Left ventricle myocardium inferior (tissue), 1 donor: ENCODE measurements around the gene CCL25. TPM values are rescaled to one million over a fixed set of nuclear protein-coding genes. Genes with fewer than 3 reads are reported as not detected.

ENCODE experiments used
- DNase-seq: peaks from one replicate; pipeline ENCODE4 v3.0.0-alpha.2; 2020
- H3K27ac ChIP-seq: fragments of 200-600 bp; replicated peaks from 2 replicates; pipeline ENCODE4 v1.8.0; 2021
- H3K27me3 ChIP-seq: fragments of 200-600 bp; 2 replicates; pipeline ENCODE4 v1.8.0; 2021; ENCODE audit warnings: low read depth
- H3K36me3 ChIP-seq: fragments of 200-600 bp; 2 replicates; pipeline ENCODE4 v1.8.0; 2021
- H3K4me1 ChIP-seq: fragments of 200-600 bp; 2 replicates; pipeline ENCODE4 v1.8.0; 2021
- H3K4me3 ChIP-seq: fragments of 200-600 bp; 2 replicates; pipeline ENCODE4 v1.8.0; 2021; ENCODE audit warnings: mild to moderate bottlenecking, moderate library complexity
- H3K9me3 ChIP-seq: fragments of 200-600 bp; replicated peaks from 2 replicates; pipeline ENCODE4 v1.8.0; 2021
- CTCF ChIP-seq: fragments of 200-600 bp; IDR thresholded peaks from 2 replicates; pipeline ENCODE4 v1.8.0; 2021; ENCODE audit warnings: antibody characterized with exemption, mild to moderate bottlenecking, borderline replicate concordance
- intact Hi-C: fragments of 100-400 bp; cut with micrococcal nuclease; formaldehyde crosslinking; loops from one replicate; pipeline ENCODE4 v1.11.0; 2022
- total RNA-seq: library from RNA; stranded (reverse); fragmentation: NEBNext Ultra II Directional; extraction: Animal tissue kit (Norgen Biotek cat#: 25700); gene quantifications from one replicate; pipeline ENCODE4 v1.2.1, GENCODE V29; 2021
- donor health status: DM: no; HTN: yes; CAD: no; lungs with severe emphysema.

CCL25 gene
- total RNA-seq, 1 donor from 2014 or later = not detected

- intact Hi-C loops = no loop called here
- Histone ChIP-seq H3K4me3 (no peak overlapping the region), H3K9me3 (no peaks in the 10 kb centered on the region), H3K27me3 (peaks cover 64% of the 10 kb centered on the region), H3K4me1 (no peaks in the 10 kb centered on the region), H3K27ac (no peak overlapping the region), H3K36me3 (no peaks in the 10 kb centered on the region)
- DNase-seq = no peak
- no peak for TF ChIP-seq CTCF
Measured at GRCh38 chr19:8039231-8039630, 13.3 kb upstream of the CCL25 start.

GRCh38 chr19:8041531-8041931, 11.0 kb upstream of the CCL25 start:
- Histone ChIP-seq H3K27ac (no peak overlapping the region), H3K4me1 (no peaks in the 10 kb centered on the region), H3K9me3 (no peaks in the 10 kb centered on the region), H3K4me3 (no peak overlapping the region), H3K27me3 (peaks cover 57% of the 10 kb centered on the region), H3K36me3 (no peaks in the 10 kb centered on the region)
- intact Hi-C loops = no loop called here
- no peak for DNase-seq
- no peak for TF ChIP-seq CTCF

GRCh38 chr19:8042900-8043299, 9.7 kb upstream of the CCL25 start:
- DNase-seq = no peak
- Histone ChIP-seq H3K27me3 (peaks cover 57% of the 10 kb centered on the region), H3K9me3 (no peaks in the 10 kb centered on the region), H3K36me3 (no peaks in the 10 kb centered on the region), H3K4me1 (no peaks in the 10 kb centered on the region), H3K4me3 (no peak overlapping the region), H3K27ac (no peak overlapping the region)
- no peak for TF ChIP-seq CTCF
- intact Hi-C loops = no loop called here

GRCh38 chr19:8044018-8044417, 8.5 kb upstream of the CCL25 start:
- intact Hi-C loops = no loop called here
- no peaks in the 10 kb centered on the region for H3K9me3 ChIP-seq
- H3K4me1 ChIP-seq = no peaks in the 10 kb centered on the region
- H3K27me3 ChIP-seq = peaks cover 57% of the 10 kb centered on the region
- TF ChIP-seq CTCF = no peak
- no peak for DNase-seq
- no peak overlapping the region for H3K27ac ChIP-seq
- no peaks in the 10 kb centered on the region for H3K36me3 ChIP-seq
- no peak overlapping the region for H3K4me3 ChIP-seq

- DNase-seq = no peak
Measured at GRCh38 chr19:8045872-8046568, 6.5 kb upstream of the CCL25 start.

More at GRCh38 chr19:8045872-8046568, 6.5 kb upstream of the CCL25 start:
- intact Hi-C loops = no loop called here
- Histone ChIP-seq H3K36me3 (no peaks in the 10 kb centered on the region), H3K4me1 (peaks cover 8% of the 10 kb centered on the region), H3K27me3 (peaks cover 64% of the 10 kb centered on the region), H3K27ac (no peak overlapping the region), H3K9me3 (no peaks in the 10 kb centered on the region), H3K4me3 (no peak overlapping the region)
- TF ChIP-seq CTCF = no peak
